NCI-H510A treated with DMSO at 0.1 percent for 48 hours (cell line): ENCODE measurements around the gene SYT8.

Source experiments
- DNase-seq: peaks from one replicate; lab custom pipeline; 2025; lab: John Stamatoyannopoulos, UW

The SYT8 gene

DNA sequence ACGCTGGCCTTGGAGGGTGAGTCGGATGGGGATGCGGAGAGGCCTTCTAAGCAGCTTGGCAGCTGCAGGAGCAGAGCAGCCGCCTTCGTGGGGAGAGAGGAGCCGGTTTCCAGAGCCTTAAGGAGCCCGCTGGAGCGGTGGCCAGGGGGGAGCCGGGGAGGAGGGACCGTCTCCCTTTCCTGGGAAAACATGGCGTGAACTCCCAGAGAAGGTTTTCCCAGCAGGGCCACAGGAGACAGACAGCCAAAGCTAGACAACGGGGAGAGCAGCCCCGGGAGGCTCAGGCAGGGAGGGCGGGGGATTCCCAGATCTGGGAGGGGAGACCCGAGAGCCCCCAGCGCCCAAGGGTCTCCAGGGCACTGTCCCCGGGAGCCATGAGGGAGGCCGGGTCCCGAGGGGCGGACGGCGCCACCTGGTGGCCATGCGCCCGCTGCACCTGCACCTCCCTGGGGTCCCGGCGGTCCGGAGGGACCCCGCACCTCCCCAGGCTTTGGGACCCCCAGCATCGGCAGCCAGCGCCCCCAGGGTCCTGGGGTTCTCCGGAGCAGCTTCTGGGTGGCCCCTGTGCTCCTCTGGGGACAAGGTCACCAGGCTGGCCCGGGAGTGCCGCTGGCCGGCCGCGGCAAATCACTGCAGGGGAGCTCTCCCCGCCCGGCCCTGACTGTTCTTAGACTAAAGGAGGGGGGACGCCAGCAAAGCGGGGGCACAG, 2.4 kb upstream of the SYT8 start:
- DNase-seq = no peak

DNA sequence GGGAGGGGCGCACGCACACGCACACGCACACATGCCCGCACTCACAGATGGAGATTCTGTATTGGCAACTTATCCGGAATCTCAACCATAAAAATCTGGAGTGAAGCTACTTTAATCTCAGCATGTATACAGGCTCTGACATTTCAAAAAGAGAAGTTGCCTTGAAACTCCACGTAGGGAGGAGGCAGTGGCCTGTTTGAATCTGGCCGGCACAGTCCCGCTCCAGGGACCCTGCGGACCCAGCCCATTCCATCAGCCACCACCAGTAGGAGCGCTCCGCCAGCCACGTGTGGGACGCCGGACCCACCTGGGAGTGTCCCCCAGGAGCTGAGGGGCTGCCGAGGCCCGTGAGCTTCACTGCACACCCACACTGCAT, 1.9 kb upstream of the SYT8 start:
- no peak for DNase-seq

DNA sequence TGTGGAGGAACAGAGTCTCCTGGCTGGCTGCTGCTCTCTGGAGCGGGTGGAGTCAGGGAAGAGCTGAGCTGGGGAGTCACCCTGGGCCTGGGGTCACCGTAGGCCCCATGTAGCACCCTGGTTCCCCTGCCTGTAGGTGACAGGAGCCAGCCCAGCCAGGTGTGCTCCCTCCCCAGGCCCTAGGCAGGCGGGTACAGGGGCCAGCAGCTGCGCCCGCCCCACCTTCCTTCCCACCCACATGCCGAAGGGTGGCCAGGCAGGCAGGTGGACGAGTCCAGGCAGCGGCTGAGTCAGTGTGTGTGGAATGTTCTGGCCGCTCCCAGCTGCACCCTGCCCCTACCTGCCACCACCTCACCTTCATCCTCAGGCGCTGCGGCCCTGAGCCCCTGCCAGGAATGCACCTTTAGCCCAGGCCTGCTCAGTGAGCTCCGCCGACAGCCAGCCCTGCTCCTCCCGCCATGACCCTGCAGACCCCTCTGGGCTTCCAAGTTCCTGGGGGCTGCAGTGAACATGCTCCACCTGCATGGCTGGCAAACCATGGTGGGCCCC, 654 bp upstream of the SYT8 start:
- DNase-seq = no peak

DNA sequence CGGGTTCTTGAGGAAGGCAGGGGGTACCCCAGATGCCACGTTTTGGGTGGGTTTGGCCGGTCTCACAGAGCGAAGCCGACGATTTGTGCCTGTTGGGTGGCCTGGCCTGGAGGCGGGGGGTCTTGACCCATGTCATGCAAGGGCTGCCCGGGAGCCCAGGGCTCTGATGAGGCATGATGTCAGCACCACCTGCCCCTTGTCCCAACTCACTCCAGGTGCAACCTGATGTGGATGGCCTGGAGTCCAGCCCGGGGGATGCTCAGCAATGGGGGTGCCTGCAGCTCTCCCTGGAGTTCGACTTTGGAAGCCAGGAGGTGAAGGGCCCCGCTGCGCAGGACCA, 851 bp downstream of the SYT8 start:
- no peak for DNase-seq

DNA sequence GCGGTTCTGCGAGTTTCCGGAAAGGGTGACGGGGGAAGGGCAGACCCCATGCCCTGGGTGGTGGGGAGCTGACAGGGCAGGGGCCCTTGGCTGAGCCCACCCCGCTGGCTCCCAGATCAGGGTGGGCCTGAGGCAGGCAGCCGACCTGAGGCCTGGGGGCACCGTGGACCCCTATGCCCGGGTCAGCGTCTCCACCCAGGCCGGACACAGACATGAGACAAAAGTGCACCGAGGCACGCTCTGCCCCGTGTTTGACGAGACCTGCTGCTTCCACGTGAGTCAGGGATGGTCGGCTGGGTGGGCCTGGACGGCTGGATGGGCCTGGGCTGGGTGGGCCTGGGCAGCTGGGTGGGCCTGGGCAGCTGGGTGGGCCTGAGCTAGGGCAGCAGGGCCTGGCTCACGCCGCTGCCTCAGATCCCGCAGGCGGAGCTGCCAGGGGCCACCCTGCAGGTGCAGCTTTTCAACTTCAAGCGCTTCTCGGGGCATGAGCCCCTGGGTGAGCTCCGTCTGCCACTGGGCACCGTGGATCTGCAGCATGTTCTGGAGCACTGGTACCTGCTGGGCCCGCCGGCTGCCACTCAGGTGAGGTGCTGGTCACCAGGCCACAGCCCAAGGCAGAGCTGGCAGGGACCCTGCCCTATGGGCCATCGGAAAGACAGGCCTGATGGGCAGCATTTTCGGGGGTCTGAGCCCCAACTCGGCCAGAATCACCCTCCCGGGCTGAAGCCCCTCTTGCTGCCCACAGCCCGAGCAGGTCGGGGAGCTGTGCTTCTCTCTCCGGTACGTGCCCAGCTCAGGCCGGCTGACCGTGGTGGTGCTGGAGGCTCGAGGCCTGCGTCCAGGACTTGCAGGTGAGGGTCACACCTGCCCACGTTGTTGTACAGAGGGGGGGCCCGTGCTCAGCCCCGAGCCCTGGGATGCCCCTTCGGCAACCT, 1.5 kb downstream of the SYT8 start:
- no peak for DNase-seq

DNA sequence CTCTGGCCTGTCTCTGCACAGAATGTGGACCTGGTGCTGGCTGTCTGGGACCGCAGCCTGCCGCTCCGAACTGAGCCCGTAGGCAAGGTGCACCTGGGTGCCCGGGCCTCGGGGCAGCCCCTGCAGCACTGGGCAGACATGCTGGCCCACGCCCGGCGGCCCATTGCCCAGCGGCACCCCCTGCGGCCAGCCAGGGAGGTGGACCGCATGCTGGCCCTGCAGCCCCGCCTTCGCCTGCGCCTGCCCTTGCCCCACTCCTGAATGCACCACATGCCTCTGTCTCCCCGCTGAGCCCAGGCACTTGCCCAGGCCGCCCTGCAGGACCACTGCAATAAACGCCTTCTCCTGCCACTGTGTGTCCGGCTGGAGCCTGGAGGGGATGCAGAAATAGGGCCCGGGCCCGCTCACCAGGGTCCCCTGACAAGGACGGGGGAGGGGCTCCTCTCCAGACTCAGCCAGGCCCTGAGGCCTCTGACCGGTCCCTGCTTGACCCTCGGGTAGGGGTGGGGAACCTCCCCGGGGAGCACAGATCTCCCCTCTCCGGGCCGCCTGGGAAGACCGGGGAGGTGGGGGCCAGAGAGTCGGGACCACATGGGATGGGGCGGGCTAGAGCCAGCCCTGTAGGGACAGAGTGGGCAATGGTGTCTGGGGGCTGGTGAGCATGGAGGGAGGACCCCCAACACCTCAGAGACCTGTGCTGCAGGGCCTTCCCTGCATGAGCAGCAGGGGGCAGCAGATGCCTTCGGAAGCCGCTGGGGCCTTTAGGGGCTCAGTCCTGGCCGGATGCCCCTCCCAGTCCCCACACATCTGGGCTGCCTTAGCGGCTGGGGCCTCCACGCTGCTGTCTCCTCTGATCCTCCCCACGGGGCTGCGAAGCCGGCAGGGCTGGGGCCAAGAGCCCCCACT, 2.6 kb downstream of the SYT8 start:
- no peak for DNase-seq

DNA sequence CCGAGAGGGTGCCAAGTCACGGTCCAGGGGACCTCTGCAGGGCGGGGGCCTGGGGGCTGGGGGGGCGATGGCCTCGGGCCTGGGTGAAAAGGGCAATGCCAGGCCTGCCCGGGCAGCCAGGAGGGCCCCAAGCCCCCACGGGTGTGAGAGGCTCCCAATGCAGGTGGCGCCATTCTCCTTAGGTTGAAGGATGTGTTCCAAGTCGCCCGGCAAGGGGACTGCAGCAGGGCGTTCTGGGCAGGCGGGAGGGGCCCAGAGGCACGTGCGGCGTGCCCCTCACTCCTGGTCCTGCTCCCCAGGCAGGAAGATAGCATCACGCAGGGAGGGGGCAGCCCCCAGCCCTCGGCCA, 3.3 kb downstream of the SYT8 start:
- no peak for DNase-seq

DNA sequence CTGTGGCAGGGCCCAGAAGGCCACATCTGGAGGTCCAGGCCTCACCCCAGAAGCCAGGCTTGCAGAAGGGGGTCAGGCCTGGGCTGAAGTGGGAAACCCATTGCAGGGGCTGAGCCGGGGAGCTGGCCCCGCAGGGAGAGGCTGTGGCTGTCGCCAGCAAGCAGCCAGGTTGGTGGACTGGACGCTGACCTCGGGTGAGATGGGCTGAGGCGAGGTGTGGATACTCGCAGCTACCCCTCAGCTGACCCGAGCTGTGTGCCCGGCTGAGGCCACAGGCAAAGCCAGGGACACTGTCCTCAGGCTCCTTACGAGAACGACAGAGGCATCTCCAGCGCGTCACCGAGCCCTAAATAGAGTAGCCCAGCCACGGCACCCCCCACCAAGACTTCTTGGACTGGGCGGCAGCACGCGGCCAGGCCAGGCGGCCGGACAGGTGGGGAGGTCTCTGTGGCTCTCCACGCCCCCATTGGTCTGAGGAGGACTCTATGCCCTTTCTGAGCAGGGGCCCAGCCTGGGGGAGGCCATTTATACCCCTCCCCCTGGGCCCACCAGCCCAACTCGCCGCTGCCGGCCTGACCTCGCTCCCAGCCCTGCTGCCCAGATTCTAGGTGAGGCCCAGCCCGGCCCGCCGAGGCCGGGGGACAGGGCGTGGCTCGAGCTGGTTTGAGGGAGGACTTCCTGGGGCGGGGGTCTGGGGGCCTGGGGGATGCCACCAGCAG, 3.8 kb downstream of the SYT8 start, which contains the start of gene TNNI2:
Gene TNNI2, plus strand, starts transcription at position 556 of the 719 bp plus-strand sequence. CDS start 716 bp downstream, outside the sequence.
- no peak for DNase-seq

DNA sequence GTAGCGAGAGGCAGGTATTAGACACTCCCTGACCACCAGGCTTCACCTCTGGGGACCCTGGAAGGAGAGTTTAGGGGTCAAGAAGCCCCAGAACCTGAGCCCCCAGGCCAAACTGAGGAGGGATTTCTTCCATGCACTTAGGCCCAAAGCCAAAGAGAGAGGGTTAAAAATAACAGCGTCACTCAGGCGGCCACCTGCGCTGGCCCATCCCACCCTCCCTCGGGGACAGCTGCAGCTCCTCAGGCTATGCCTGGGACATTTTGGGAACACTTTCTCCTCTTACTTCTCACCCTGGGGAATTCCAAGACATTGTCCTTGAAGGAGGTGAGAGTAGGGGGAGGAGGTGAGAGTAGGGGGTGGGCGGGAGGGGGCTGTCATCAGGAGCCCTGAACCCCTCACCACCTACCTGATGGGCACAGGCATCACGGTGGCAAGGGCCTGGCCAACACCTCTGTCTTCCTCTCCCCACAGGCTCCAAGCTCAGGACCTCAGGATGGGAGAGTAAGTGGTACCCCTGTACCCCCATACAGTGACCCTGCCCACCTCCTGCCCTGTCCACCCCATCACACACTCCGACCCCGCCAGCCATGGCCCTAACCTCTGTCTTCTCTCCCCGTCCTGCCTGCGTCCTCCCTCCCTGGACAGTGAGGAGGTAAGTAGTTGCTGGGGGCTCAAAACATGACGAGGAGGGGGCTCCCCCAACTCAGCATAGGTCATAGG, 4.6 kb downstream of the SYT8 start:
- no peak for DNase-seq

DNA sequence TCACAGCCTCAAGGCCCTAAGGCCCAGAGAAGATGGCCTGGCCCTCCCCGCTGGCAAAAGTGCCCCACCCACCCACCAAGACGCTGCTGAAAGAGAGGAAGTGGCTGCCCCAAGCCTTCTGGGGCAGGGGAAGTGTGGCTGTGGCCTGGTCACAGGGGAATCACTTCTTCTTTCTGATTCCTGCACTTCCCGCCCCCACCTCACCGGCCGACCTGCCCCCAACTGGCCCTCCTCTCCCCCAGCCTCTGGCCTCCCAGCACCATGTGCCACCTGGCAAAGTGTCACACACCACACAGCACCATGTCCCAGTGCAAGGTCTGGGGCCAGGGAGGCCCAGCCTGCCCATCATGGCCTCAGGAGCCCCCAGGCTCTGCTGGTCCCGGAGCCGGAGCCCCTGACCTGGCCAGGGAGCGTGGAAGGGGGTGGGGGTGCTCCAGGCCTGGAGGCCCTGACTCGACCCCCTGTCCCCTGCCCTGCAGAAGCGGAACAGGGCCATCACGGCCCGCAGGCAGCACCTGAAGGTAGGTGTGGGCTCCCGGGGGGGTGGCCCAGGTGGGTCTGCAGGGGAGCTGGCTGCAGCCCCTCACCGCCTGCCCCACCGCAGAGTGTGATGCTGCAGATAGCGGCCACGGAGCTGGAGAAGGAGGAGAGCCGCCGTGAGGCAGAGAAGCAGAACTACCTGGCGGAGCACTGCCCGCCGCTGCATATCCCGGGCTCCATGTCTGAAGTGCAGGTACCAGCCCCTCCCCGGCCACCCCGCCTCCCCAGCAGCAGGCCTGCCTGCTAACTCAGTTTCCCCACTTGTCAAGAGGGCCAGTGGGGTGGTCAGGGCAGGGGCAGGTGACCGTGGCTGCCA, 5.4 kb downstream of the SYT8 start:
- no peak for DNase-seq

DNA sequence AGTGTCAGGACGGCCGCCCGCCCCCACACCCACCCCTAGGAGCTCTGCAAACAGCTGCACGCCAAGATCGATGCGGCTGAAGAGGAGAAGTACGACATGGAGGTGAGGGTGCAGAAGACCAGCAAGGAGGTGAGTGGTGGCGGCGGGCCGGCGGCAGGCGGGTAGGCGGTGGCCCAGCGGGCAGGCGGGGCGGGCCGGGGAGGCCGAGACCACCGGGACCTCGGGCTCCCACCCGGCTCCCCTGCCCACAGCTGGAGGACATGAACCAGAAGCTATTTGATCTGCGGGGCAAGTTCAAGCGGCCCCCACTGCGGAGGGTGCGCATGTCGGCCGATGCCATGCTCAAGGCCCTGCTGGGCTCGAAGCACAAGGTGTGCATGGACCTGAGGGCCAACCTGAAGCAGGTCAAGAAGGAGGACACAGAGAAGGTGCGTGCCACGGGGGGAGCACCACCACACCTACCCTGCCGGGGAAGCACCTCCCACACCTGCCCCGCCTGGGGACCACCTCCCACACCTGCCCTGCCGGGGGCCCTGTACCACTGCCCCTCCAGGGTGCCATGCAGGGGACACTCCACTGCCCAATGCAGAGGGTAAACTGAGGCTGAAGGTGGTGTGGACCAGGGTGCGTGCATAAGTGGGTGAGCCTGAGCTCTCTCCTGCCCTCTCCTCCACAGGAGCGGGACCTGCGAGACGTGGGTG, 6.1 kb downstream of the SYT8 start:
- no peak for DNase-seq

DNA sequence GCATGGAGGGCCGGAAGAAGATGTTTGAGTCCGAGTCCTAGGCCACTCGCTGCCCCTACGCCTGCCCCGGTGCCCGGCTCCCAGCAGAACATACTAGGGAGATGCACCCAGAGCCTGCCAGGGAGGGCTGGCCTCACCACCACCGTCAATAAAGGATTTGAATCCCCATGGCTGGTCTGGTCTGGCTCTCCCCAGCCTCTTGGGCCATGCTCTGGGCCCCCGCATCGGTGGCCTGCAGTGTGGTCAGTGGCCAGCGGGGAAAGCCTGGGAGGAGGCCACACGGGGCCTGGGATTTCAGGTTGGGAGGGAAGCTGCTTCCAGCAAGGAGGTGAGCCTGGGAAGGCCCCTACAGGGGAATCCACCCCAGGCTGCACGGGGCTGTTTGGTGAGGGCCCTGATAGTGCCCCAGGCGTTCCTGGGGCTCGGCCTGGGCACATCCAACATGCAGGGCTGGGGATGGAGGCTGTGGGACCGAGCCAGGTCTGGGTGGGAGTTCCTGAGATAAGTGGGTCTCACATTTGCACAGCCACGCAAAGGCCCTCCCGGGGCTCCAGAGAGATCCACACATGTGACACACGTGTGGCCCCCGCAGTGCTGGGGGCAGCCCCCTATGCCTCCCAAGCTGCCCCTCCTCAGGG, 6.8 kb downstream of the SYT8 start:
- DNase-seq = no peak

DNA sequence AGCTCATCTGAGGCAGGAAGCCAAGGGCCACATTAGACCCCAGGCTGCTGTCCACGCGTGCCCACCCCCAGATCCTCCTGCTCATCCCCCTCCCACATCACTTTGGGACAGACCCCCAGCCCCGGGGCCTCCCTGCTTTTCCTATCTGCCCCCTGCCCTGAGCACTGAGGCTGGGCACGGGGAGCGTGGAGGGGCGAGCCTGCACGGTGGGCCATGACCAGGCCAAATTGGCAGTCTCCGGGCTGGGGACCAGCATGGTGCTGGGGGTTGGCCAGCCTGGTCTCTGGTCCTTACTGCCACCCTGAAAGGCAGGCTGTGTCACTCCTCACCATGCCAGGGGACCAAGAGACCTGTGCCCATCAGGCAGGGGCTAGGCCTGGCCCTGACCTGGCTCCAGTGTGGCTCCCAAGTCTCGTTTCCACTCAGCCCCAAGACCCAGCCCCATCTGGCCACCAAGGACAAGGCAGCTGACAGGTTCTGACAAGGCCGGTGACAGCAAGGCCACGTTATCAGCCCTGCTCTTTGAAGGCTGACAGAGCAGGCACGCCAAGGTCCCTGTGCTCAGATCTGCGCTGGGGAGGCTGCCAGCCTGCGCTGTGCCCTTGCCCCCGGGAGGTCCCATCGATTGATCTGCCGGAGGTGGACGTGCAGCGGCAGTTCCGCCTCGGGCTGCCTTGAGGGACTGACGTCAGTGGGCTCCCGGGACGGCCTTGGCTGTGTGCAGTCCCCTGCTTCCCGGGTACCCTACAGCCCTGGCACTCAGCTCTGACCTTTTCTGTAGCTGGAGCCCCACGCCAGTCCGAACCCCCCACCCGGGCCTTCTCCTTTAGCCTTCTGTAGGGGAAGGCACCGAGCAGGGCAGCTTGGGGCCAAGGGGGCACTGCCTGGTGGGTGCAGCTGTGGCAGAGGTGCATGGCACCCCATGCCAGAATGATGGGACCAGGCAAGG, 7.6 kb downstream of the SYT8 start:
- no peak for DNase-seq

DNA sequence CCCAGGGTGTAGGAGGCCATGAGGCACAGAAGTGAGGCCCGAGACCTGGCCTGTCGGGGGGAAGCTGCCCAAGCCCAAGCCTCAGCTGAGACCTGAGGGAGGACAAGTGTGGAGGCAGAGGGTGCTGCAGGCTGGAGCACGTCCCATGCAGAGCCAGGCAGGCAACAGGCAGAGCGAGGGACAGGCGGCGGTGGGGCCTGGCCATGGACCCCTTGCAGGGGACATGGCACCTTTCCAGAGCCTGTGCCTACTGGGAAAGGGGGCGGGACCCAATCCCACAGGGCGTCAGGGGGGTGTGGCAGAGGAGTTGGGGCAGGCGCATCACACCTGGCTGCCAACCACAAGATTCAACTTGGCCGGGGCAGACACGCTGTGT, 8.3 kb downstream of the SYT8 start:
- DNase-seq = no peak

DNA sequence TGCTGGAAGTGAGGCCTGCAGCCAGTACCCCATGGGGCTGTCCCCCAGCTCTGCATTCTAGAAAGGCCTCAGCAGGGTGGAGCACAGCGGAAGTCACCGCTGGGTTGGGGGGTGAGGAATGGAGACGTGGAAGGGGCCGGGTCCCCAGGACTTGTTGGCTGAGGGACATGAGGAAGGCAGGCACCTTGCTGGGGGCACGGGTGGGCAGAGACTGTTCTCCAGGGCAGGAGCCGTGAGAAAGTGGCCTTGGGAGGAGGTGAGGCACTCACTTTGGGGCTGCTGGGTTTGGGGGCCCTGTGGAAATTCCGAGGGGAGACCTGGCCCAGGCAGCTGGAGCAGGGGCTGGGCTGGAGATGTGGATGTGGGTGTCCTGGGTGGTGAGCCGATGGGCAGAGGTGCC, 9.0 kb downstream of the SYT8 start:
- DNase-seq = no peak

DNA sequence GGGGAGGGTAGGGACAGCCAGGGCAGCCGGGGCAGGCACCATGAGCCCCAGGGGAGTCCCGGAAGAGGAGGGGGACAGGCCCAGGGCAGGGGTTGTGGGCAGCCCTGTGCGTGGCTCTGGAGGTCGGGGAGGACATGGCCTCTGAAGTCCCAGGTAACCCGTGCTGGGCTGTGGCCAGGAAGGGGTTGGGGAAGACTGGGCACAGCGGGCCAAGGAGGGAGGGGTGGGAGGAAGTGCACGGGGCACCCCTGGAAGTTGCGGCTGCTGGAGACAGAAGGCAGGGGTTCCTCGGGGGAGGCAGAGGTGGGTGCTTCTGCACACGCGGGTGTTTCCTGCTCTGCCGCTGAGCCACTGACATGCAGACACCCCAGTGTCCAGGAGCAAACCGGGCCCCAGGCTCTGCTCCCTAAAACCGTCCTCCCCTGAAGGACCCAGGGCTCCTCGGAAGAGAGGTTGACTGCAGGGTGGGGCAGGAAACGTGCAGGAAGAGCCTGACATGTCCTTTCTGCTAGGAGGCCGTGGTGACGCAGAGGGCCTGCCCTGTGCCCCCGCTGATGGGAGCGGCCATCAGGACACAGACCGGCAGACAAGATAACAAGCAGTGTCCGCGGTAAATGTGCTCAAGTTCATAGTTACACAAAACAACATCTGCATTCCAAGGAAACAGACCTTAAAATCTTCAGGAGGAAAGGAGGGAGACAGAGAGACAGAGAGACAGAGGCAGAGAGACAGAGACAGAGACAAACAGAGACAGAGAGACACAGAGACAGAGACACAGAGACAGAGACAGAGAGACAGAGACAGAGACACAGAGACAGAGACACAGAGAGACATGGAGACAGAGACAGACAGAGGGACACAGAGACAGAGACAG, 9.7 kb downstream of the SYT8 start:
- DNase-seq = no peak

DNA sequence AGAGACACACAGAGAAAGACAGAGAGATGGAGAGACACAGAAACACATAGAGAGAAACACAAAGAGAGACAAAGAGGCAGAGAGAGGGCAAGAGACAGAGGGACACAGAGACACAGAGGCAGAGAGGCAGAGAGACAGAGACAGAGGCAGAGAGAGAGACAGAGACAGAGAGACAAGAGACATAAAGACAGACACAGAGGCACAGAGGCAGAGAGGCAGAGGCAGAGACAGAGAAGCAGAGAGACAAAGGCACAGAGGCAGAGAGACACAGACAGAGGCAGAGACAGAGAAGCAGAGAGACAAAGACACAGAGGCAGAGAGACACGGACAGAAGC, 10.3 kb downstream of the SYT8 start:
- DNase-seq = no peak
